NCI-H345 treated with DMSO at 0.1 percent for 48 hours (cell line): Measurements from ENCODE around the gene IRF9.
A peak's percentile ranks its signal among the peaks of the same experiment; 100 is the strongest.

Source experiments
- DNase-seq: peaks from one replicate; lab custom pipeline; 2025; ENCODE audit not compliant: unreplicated experiment; lab: John Stamatoyannopoulos, UW

Gene IRF9

GRCh38 chr14:24130717-24131548 lies 30.1 kb upstream of the IRF9 start:
- DNase-seq = no peak

GRCh38 chr14:24131549-24131966 lies 29.5 kb upstream of the IRF9 start:
- no peak for DNase-seq

- DNase-seq = no peak
Measured at GRCh38 chr14:24132061-24132685, 28.9 kb upstream of the IRF9 start.

GRCh38 chr14:24132976-24133375 lies 28.1 kb upstream of the IRF9 start:
- DNase-seq = no peak

- no peak for DNase-seq
Measured at GRCh38 chr14:24133735-24134134, 27.3 kb upstream of the IRF9 start.

GRCh38 chr14:24135584-24135833 lies 25.6 kb upstream of the IRF9 start:
- peak; percentile 71 for DNase-seq

GRCh38 chr14:24135834-24136683 lies 25.0 kb upstream of the IRF9 start, which contains the start of gene PSME1:
TSS of gene PSME1 (plus strand) at chr14:24136194. CDS start at chr14:24136263, 69 bp downstream.
- DNase-seq = peak; percentile 90

GRCh38 chr14:24136684-24137528 lies 24.2 kb upstream of the IRF9 start:
- DNase-seq = no peak

- DNase-seq = no peak
Measured at GRCh38 chr14:24137529-24138395, 23.3 kb upstream of the IRF9 start.

- DNase-seq = no peak
Measured at GRCh38 chr14:24138396-24139271, 22.4 kb upstream of the IRF9 start.

- DNase-seq = no peak
Measured at GRCh38 chr14:24139272-24139934, 21.7 kb upstream of the IRF9 start.

GRCh38 chr14:24141097-24141880 lies 19.8 kb upstream of the IRF9 start, which contains the start of gene EMC9:
TSS of gene EMC9 (minus strand) at chr14:24141591. CDS start at chr14:24141304, 287 bp downstream.
- DNase-seq = peak; percentile 99

GRCh38 chr14:24143511-24143910 lies 17.6 kb upstream of the IRF9 start:
- DNase-seq = no peak

- DNase-seq = no peak
Measured at GRCh38 chr14:24144451-24144850, 16.6 kb upstream of the IRF9 start.

- DNase-seq = no peak
Measured at GRCh38 chr14:24145219-24145618, 15.8 kb upstream of the IRF9 start.

- no peak for DNase-seq
Measured at GRCh38 chr14:24145690-24146452, 15.2 kb upstream of the IRF9 start.
